Left renal cortex interstitium (tissue), 4 donors: ENCODE results near the gene CARD8. TPM values are rescaled to one million over a fixed set of nuclear protein-coding genes. Genes with fewer than 3 reads are reported as not detected.

Experiments used
- DNase-seq, 4 donors: peaks; one replicate each; pipeline ENCODE4 v3.0.0-alpha.2; 2013; ENCODE audit warnings: low read depth in 4 of 4, low spot score in 2 of 4, missing footprints in 1 of 4
- polyA plus RNA-seq, 4 donors: library from polyadenylated mRNA; unstranded; fragments of 120-200 nt; gene quantifications; one replicate each; pipeline ENCODE4 v1.2.1, GENCODE V29; 2013; ENCODE audit not compliant: insufficient read length in 4 of 4

Gene CARD8
- polyA plus RNA-seq, 4 donors, result 45.5 to 71.5 (median 56.2) TPM

GRCh38 chr19:48181505-48181904 is 74.2 kb downstream of the CARD8 start:
- no peak for DNase-seq

GRCh38 chr19:48176226-48176625 is 79.5 kb downstream of the CARD8 start:
- no peak for DNase-seq

- no peak for DNase-seq
Measured at GRCh38 chr19:48175578-48175977, 80.1 kb downstream of the CARD8 start.

- no peak for DNase-seq
Measured at GRCh38 chr19:48174445-48175030, 81.2 kb downstream of the CARD8 start.

GRCh38 chr19:48171710-48172109 is 84.0 kb downstream of the CARD8 start:
- no peak for DNase-seq

- DNase-seq, result peak in 1 of 4 donors; percentile 23
Measured at GRCh38 chr19:48170817-48171347, 84.8 kb downstream of the CARD8 start.

GRCh38 chr19:48169939-48170803 is 85.5 kb downstream of the CARD8 start, which contains the start of the genes LIG1 and ZSWIM9:
Gene LIG1 (minus strand): TSS chr19:48170344. CDS start chr19:48165566, 4,778 bp downstream.
Gene ZSWIM9 (plus strand): TSS chr19:48170680. CDS start chr19:48171803, 1,123 bp downstream.
- peak; percentile 86 to 92 (median 89) for DNase-seq

GRCh38 chr19:48169578-48169938 is 86.2 kb downstream of the CARD8 start:
- peak in 2 of 4 donors; percentile 6 to 26 for DNase-seq

- no peak for DNase-seq
Measured at GRCh38 chr19:48168689-48169088, 87.0 kb downstream of the CARD8 start.

- DNase-seq, result no peak
Measured at GRCh38 chr19:48158210-48158790, 97.4 kb downstream of the CARD8 start.

Other genes starting within 250 kb of the CARD8 start
- not detected for gene CABP5, start 211.8 kb downstream of the CARD8 start, polyA plus RNA-seq
- gene PLA2G4C, start 145.1 kb downstream of the CARD8 start, polyA plus RNA-seq, result 1 to 10 TPM; 4.3 to 8.4 (median 5.4) TPM
- 10 to 100 TPM; 50.7 to 87.3 (median 68.4) TPM for gene LIG1, start 85.6 kb downstream of the CARD8 start, polyA plus RNA-seq
- gene ZSWIM9, start 85.2 kb downstream of the CARD8 start, polyA plus RNA-seq, result 10 to 100 TPM in 2 of 4 donors, 1 to 10 TPM in 2; 8.9 to 12.2 (median 10.8) TPM
- gene ZNF114, start 14.2 kb upstream of the CARD8 start, polyA plus RNA-seq, result 1 to 10 TPM; 5.9 to 7.6 (median 7.1) TPM
- 10 to 100 TPM; 64.9 to 82.5 (median 74.9) TPM for gene EMP3, start 69.6 kb upstream of the CARD8 start, polyA plus RNA-seq
- gene TMEM143, start 108.0 kb upstream of the CARD8 start, polyA plus RNA-seq, result 10 to 100 TPM in 3 of 4 donors, 1 to 10 TPM in 1; 9.2 to 14.6 (median 12.0) TPM
- under 1 TPM; 0.33 to 0.64 (median 0.60) TPM for gene SYNGR4, start 108.5 kb upstream of the CARD8 start, polyA plus RNA-seq
- gene KDELR1, start 135.6 kb upstream of the CARD8 start, polyA plus RNA-seq, result 100 to 1,000 TPM; 208 to 244 (median 234) TPM
- under 1 TPM; 0.42 to 0.78 (median 0.54) TPM for gene GRIN2D, start 137.8 kb upstream of the CARD8 start, polyA plus RNA-seq
- gene GRWD1, start 190.1 kb upstream of the CARD8 start, polyA plus RNA-seq, result 10 to 100 TPM; 22.9 to 33.0 (median 27.9) TPM
- gene KCNJ14, start 199.7 kb upstream of the CARD8 start, polyA plus RNA-seq, result 1 to 10 TPM in 2 of 4 donors, under 1 TPM in 2; 0.40 to 1.2 (median 0.85) TPM
- gene CYTH2, start 213.5 kb upstream of the CARD8 start, polyA plus RNA-seq, result 100 to 1,000 TPM in 1 of 4 donors, 10 to 100 TPM in 3; 75.7 to 107 (median 90.7) TPM